ENCODE results near the gene SMC5.

DNA sequence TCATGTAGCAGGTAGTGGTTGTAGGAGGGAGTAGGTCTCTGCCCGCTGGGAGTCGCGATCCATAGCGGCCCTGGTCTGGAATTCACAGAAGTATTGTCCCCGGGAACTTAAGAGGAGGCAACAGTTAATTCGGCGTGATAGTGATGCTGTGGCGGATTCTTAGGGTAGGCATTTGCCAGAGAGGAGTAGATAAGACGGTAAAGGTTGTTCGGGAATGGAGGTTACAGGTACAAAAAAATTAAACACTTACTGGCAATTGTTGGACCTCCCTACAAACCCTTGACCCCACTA, 679 bp downstream of the SMC5 start:
- TF ChIP-seq, protein P1, sequence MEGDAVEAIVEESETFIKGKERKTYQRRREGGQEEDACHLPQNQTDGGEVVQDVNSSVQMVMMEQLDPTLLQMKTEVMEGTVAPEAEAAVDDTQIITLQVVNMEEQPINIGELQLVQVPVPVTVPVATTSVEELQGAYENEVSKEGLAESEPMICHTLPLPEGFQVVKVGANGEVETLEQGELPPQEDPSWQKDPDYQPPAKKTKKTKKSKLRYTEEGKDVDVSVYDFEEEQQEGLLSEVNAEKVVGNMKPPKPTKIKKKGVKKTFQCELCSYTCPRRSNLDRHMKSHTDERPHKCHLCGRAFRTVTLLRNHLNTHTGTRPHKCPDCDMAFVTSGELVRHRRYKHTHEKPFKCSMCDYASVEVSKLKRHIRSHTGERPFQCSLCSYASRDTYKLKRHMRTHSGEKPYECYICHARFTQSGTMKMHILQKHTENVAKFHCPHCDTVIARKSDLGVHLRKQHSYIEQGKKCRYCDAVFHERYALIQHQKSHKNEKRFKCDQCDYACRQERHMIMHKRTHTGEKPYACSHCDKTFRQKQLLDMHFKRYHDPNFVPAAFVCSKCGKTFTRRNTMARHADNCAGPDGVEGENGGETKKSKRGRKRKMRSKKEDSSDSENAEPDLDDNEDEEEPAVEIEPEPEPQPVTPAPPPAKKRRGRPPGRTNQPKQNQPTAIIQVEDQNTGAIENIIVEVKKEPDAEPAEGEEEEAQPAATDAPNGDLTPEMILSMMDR (conservative IDR thresholded peaks at IDR 0.05 in 1 of 2, IDR thresholded peaks at IDR 0.05 in 1 of 2; ENCODE audit: extremely low read depth in 1 of 2, insufficient read depth in 1 of 2, low read depth in 1 of 2, low read length in 2 of 2) = no peak
- no peak for TF ChIP-seq EZH2 (IDR thresholded peaks at IDR 0.05; ENCODE audit: borderline replicate concordance, low read length)

Data from mammary epithelial cell (primary cell).